Posterior cingulate gyrus (tissue), 11 donors: ENCODE results near the gene ZFHX2.

ENCODE experiments used
- DNase-seq, 10 donors: peaks; one replicate each; pipeline versions ENCODE4 v3.0.0 to v3.0.0-alpha.2; 2020 to 2021; ENCODE audit warnings: mixed read lengths in 3 of 10
- intact Hi-C: fragments of 100-400 bp; cut with DNase I; formaldehyde crosslinking; loops from one replicate; pipeline ENCODE4 v1.15.1; 2023

Gene ZFHX2

GRCh38 chr14:23561873-23562821 is 10.6 kb upstream of the ZFHX2 start:
- intact Hi-C loops, result loop anchor here (1.0 kb wide), 1 partner anchor 84 kb away; no protein-coding TSS in a partner anchor
- DNase-seq, result peak in 4 of 10 donors; percentile 59 to 91 (median 88)

GRCh38 chr14:23561259-23561658 is 9.7 kb upstream of the ZFHX2 start:
- intact Hi-C loops, result no loop called here
- DNase-seq, result peak in 2 of 10 donors; percentile 48 to 59

- DNase-seq, result peak in 2 of 10 donors; percentile 3
- intact Hi-C loops, result loop anchor here (5.0 kb wide), 1 partner anchor 233 kb away; no protein-coding TSS in a partner anchor
Observed at GRCh38 chr14:23559926-23560520, 8.5 kb upstream of the ZFHX2 start.

- peak in 8 of 10 donors; percentile 62 to 95 (median 69) for DNase-seq
- intact Hi-C loops, result loop anchor here (5.0 kb wide), 1 partner anchor 232 kb away; no protein-coding TSS in a partner anchor
Observed at GRCh38 chr14:23559010-23559925, 7.7 kb upstream of the ZFHX2 start.

GRCh38 chr14:23558346-23559009 is 6.9 kb upstream of the ZFHX2 start:
- DNase-seq, result peak in 3 of 10 donors; percentile 39 to 60 (median 39)
- intact Hi-C loops, result loop anchor here (5.0 kb wide), 1 partner anchor 231 kb away; no protein-coding TSS in a partner anchor

GRCh38 chr14:23557946-23558345 is 6.4 kb upstream of the ZFHX2 start:
- no peak for DNase-seq
- intact Hi-C loops, result loop anchor here (5.0 kb wide), 1 partner anchor 231 kb away; no protein-coding TSS in a partner anchor

- intact Hi-C loops, result loop anchor here (5.0 kb wide), 1 partner anchor 230 kb away; no protein-coding TSS in a partner anchor
Observed at GRCh38 chr14:23557521-23557920, 6.0 kb upstream of the ZFHX2 start.

GRCh38 chr14:23556700-23557440 is 5.3 kb upstream of the ZFHX2 start:
- peak in 3 of 10 donors; percentile 43 to 80 (median 55) for DNase-seq
- intact Hi-C loops, result loop anchor here (5.0 kb wide), 1 partner anchor 230 kb away; no protein-coding TSS in a partner anchor

More at GRCh38 chr14:23557521-23557920, 6.0 kb upstream of the ZFHX2 start:
- DNase-seq, result no peak

- peak; percentile 89 to 99 (median 92) for DNase-seq
- intact Hi-C loops, result loop anchor here (5.0 kb wide), 1 partner anchor 229 kb away; no protein-coding TSS in a partner anchor
Observed at GRCh38 chr14:23555882-23556699, 4.5 kb upstream of the ZFHX2 start, which contains the start of gene THTPA. THTPA (plus strand) TSS chr14:23556271; CDS start chr14:23556758, 487 bp downstream.

GRCh38 chr14:23555533-23555881 is 3.9 kb upstream of the ZFHX2 start:
- intact Hi-C loops, result loop anchor here (5.0 kb wide), 1 partner anchor 228 kb away; no protein-coding TSS in a partner anchor
- DNase-seq, result no peak

- intact Hi-C loops, result no loop called here
- DNase-seq, result peak in 4 of 10 donors; percentile 33 to 87 (median 62)
Observed at GRCh38 chr14:23550812-23551265, 726 bp downstream of the ZFHX2 start.

GRCh38 chr14:23550131-23550811 is 1.3 kb downstream of the ZFHX2 start:
- intact Hi-C loops, result no loop called here
- peak in 2 of 10 donors; percentile 24 to 84 for DNase-seq

GRCh38 chr14:23548351-23549318 is 2.9 kb downstream of the ZFHX2 start:
- intact Hi-C loops, result no loop called here
- peak in 2 of 10 donors; percentile 28 to 86 for DNase-seq

- DNase-seq, result no peak
- intact Hi-C loops, result no loop called here
Observed at GRCh38 chr14:23547924-23548323, 3.6 kb downstream of the ZFHX2 start.

- DNase-seq, result peak in 2 of 10 donors; percentile 7 to 55
- intact Hi-C loops, result no loop called here
Observed at GRCh38 chr14:23546450-23547035, 5.0 kb downstream of the ZFHX2 start.
